Measurements from ENCODE around the gene NRN1.
"Not testable (repeated sequence)": the region's sequence is repeated elsewhere in the genome, so short reads cannot be mapped to it uniquely, and the experiment has no call there.

NRN1 gene

DNA sequence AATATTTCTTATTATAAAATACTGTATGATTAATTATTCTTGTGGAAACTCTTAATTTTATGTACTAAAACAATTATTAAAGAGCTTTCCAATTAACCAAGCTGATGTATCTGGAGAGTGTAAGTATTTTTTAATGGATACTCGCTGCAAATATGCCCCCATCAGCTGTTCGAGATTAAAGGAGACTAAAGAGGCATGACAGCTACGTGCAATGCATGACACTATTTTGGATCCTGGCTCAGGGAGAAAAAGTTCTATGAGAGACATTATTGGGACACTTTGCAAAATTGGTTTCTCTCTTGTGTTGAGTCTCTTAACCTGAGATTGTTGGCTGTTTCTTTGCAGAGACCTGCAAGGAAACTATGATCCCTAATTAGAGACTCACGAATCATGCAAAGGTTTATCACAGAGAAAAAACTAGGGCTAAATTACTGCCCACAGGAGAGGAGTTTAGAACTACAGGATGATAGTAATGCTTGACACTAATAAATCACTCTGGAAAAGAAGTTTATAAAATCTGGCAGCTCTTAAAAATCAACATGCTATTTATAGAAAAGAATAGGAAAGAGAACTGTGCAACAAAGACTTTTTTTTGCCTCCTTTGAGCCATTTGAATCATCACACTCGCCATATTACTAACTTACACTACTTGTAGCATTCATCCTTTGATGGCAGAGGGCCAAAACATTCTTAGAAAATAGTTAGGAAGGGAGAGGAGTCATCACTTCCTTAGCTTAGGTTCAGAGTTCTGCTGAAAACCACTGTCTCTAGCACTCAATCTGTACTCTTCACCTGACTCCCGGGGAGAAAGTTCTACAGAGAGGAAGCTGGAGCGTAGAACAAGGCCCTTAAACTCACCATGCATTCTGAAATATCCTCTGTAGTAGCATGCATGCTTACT, 25.3 kb downstream of the NRN1 start:
- Mint-ChIP-seq H3K4me1 (peaks cover 68% of the 10 kb centered on the region), H3K4me3 (no peak overlapping the region), H3K27me3 (peaks cover 18% of the 10 kb centered on the region), H3K27ac (peak overlapping the region; percentile 17), H3K9me3 (peaks cover 3% of the 10 kb centered on the region), H3K36me3 (peaks cover 6% of the 10 kb centered on the region)
- DNase-seq = no peak
- CTCF ChIA-PET = no interaction called here

DNA sequence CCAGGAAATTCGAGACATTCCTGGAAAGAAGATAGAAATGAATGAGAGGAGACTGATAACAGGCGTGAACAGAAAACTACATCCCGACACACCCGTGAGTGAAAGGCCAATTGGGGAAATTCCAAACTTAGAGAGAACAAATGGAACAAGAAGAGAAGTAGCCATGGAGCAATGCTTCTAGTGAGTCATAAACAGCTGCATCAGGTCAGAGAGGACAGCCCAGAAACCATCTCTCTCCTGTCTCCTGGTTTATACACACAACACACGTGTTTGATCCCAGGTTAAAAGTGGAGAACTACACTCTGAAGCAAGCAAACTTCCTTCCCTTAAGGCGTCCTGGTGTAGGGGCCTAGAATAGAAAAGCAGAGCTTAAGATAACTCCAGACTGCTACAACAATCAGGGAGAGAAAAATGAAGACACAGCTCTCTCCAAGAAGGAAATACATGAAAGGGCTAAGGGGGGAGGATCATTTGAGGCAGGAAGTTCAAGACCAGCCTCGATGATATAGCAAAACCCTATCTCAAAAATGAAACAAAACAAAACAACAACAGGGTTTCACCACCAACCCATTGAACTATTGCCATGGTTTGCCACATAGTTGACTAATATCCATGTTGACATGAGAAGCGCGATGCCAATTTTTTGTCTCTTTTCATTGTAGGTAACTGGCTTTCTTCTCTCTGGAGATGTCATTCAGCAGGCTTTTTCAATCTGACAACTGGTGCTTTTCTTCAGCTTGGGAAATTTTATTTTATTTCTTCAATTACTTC, 26.9 kb downstream of the NRN1 start:
- Mint-ChIP-seq H3K4me1 (peaks cover 53% of the 10 kb centered on the region), H3K4me3 (no peak overlapping the region), H3K36me3 (peaks cover 3% of the 10 kb centered on the region), H3K27me3 (peaks cover 30% of the 10 kb centered on the region), H3K27ac (peak overlapping the region; percentile 8), H3K9me3 (peaks cover 3% of the 10 kb centered on the region)
- no peak for DNase-seq
- CTCF ChIA-PET = interaction anchor here (1.0 kb wide), 2 partner anchors 9 to 508 kb away, joined by 3 read pairs; no protein-coding TSS in a partner anchor

DNA sequence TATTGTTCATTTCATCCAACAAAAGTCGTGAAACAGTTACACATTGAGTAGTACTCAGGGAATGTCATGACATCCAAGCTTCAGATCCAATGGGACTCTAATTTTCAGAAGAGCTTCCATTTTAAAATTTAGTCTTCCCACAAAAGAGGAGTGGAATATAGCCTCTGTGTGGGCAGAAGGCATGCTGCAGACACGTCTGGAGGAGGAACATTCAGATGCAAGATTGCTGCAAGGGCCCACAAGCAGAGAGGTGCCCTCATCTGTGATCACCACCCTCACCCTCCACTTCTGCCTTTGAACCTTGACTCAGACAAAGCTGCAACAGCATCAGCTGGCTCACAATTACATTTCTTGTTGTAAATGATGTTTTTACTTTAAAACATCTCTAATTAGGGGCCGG, 29.9 kb downstream of the NRN1 start:
- CTCF ChIA-PET = no interaction called here
- peaks cover 3% of the 10 kb centered on the region for H3K36me3 Mint-ChIP-seq
- H3K4me3 Mint-ChIP-seq = no peak overlapping the region
- H3K27ac Mint-ChIP-seq = no peak overlapping the region
- peaks cover 23% of the 10 kb centered on the region for H3K4me1 Mint-ChIP-seq
- DNase-seq = no peak
- H3K27me3 Mint-ChIP-seq = peaks cover 51% of the 10 kb centered on the region
- peaks cover 3% of the 10 kb centered on the region for H3K9me3 Mint-ChIP-seq

GRCh38 chr6:5968817-5969734, 37.6 kb downstream of the NRN1 start:
- no peak overlapping the region for H3K4me3 Mint-ChIP-seq

GRCh38 chr6:5968036-5968435, 38.7 kb downstream of the NRN1 start:
- CTCF ChIA-PET = interaction anchor here (0.6 kb wide), 1 partner anchor 155 kb away, joined by 3 read pairs; no protein-coding TSS in a partner anchor
- not testable (repeated sequence) for H3K4me3 Mint-ChIP-seq

More at GRCh38 chr6:5968817-5969734, 37.6 kb downstream of the NRN1 start:
- CTCF ChIA-PET = interaction anchor here (0.6 to 1.4 kb wide), 2 partner anchors 39 to 156 kb away, joined by 3 to 4 read pairs; no protein-coding TSS in a partner anchor
- no peak for DNase-seq
- Mint-ChIP-seq H3K9me3 (no peaks in the 10 kb centered on the region), H3K27me3 (peaks cover 38% of the 10 kb centered on the region), H3K4me1 (peaks cover 12% of the 10 kb centered on the region), H3K36me3 (no peaks in the 10 kb centered on the region), H3K27ac (no peak overlapping the region)

GRCh38 chr6:5967594-5967993, 39.1 kb downstream of the NRN1 start:
- Mint-ChIP-seq H3K9me3 (no peaks in the 10 kb centered on the region), H3K4me3 (no peak overlapping the region), H3K27ac (no peak overlapping the region), H3K4me1 (peaks cover 12% of the 10 kb centered on the region), H3K27me3 (peaks cover 35% of the 10 kb centered on the region), H3K36me3 (no peaks in the 10 kb centered on the region)
- CTCF ChIA-PET = no interaction called here
- no peak for DNase-seq

More at GRCh38 chr6:5968036-5968435, 38.7 kb downstream of the NRN1 start:
- not testable (repeated sequence) for H3K36me3 Mint-ChIP-seq, H3K9me3 Mint-ChIP-seq, DNase-seq, H3K27ac Mint-ChIP-seq
- Mint-ChIP-seq H3K27me3 (peaks cover 39% of the 10 kb centered on the region), H3K4me1 (peaks cover 12% of the 10 kb centered on the region)

DNA sequence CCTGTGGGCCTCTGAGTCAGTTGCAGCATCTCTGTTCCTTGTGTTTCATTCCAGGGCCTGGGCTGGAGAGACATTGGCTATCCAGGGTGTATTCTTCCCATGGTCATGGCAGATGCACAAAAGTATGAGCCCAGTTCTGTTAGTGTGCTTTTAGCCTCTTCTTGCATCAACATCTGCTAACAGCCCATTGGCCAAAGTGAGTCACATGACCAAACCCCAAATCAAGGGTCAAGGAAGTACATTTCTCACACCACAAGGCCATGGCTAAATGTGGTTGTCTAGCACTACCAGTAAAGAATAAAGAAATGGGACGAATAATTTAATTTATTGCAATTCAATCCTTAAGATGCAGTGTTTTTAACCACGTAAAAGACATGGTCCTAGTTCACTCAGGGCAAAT, 43.9 kb downstream of the NRN1 start:
- CTCF ChIA-PET = no interaction called here
- Mint-ChIP-seq H3K27ac (no peak overlapping the region), H3K4me1 (no peaks in the 10 kb centered on the region), H3K4me3 (no peak overlapping the region), H3K27me3 (peaks cover 38% of the 10 kb centered on the region), H3K36me3 (no peaks in the 10 kb centered on the region), H3K9me3 (no peaks in the 10 kb centered on the region)
- DNase-seq = no peak

GRCh38 chr6:5961836-5962235, 44.9 kb downstream of the NRN1 start:
- peaks cover 37% of the 10 kb centered on the region for H3K27me3 Mint-ChIP-seq
- no peaks in the 10 kb centered on the region for H3K9me3 Mint-ChIP-seq
- no peak overlapping the region for H3K4me3 Mint-ChIP-seq
- no peaks in the 10 kb centered on the region for H3K4me1 Mint-ChIP-seq
- no peaks in the 10 kb centered on the region for H3K36me3 Mint-ChIP-seq
- DNase-seq = no peak
- H3K27ac Mint-ChIP-seq = no peak overlapping the region
- CTCF ChIA-PET = no interaction called here

GRCh38 chr6:5960456-5960855, 46.3 kb downstream of the NRN1 start:
- no peak overlapping the region for H3K27ac Mint-ChIP-seq
- CTCF ChIA-PET = interaction anchor here (0.8 kb wide), 1 partner anchor 96 kb away, joined by 3 read pairs; no protein-coding TSS in a partner anchor
- H3K4me3 Mint-ChIP-seq = no peak overlapping the region
- DNase-seq = no peak
- peaks cover 40% of the 10 kb centered on the region for H3K27me3 Mint-ChIP-seq
- no peaks in the 10 kb centered on the region for H3K4me1 Mint-ChIP-seq
- H3K36me3 Mint-ChIP-seq = no peaks in the 10 kb centered on the region
- no peaks in the 10 kb centered on the region for H3K9me3 Mint-ChIP-seq

DNA sequence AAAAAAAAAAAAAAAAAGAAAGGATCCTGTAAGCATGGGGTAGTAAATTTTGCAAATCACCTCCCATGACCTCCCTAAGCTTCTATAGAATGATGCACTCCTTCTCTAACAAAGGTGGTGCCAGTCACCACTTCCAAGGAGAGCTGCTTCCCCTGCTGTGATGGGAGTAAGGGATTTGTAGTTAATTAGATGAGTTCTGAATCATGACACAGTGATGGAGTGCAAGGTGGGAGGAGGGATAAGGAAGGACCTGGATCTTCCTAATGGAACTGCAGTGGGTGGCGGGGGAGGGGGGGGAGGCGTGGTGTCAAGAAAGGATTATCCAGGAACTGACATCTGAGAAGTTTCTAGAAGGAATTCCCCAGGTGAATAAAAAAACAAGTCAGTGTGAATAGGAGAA, 47.8 kb downstream of the NRN1 start:
- Mint-ChIP-seq H3K4me1 (no peaks in the 10 kb centered on the region), H3K36me3 (no peaks in the 10 kb centered on the region), H3K4me3 (no peak overlapping the region), H3K27ac (no peak overlapping the region), H3K9me3 (no peaks in the 10 kb centered on the region), H3K27me3 (peaks cover 45% of the 10 kb centered on the region)
- CTCF ChIA-PET = interaction anchor here (0.7 kb wide), 1 partner anchor 10 kb away, joined by 3 read pairs; no protein-coding TSS in a partner anchor
- no peak for DNase-seq

GRCh38 chr6:5956939-5957338, 49.8 kb downstream of the NRN1 start:
- DNase-seq = no peak
- Mint-ChIP-seq H3K36me3 (no peaks in the 10 kb centered on the region), H3K4me3 (no peak overlapping the region), H3K4me1 (no peaks in the 10 kb centered on the region), H3K27me3 (peaks cover 46% of the 10 kb centered on the region), H3K27ac (no peak overlapping the region), H3K9me3 (no peaks in the 10 kb centered on the region)
- CTCF ChIA-PET = no interaction called here

GRCh38 chr6:5950361-5950785, 56.4 kb downstream of the NRN1 start:
- Mint-ChIP-seq H3K4me3 (no peak overlapping the region), H3K4me1 (no peaks in the 10 kb centered on the region), H3K36me3 (no peaks in the 10 kb centered on the region), H3K27me3 (peaks cover 30% of the 10 kb centered on the region), H3K9me3 (no peaks in the 10 kb centered on the region), H3K27ac (no peak overlapping the region)
- CTCF ChIA-PET = no interaction called here
- peak; percentile 46 for DNase-seq

Measured in activated naive CD4-positive, alpha-beta T cell treated with anti-CD3 and anti-CD28 coated beads, Interleukin-2, amount 10 ng/mL, durations not matched to agents 7 days and 5 days (primary cell).